ENCODE measurements around the gene ANP32B. TPM values are rescaled to one million over a fixed set of nuclear protein-coding genes. Genes with fewer than 3 reads are reported as not detected.

ANP32B gene
- polyA plus RNA-seq, 1 of the 3 experiments (the other 2 are of a cell fraction): 28.4 TPM

GRCh38 chr9:97961361-97961760 lies 21.8 kb upstream of the ANP32B start:
- CTCF ChIA-PET: interaction anchor here (1.3 to 1.5 kb wide), 2 partner anchors 22 to 37 kb away, joined by 4 to 6 read pairs; partner anchors contain the start of gene ANP32B
- no peak overlapping the region for H3K4me3 ChIP-seq (ENCODE audit: low read depth in 2 of 2, low read length in 1 of 2)

GRCh38 chr9:97962136-97962535 lies 21.0 kb upstream of the ANP32B start:
- Histone ChIP-seq H2AFZ (ENCODE audit: low read depth) (no peak overlapping the region), H3K79me2 (ENCODE audit: insufficient read depth) (no peaks in the 10 kb centered on the region), H3K9ac (no peak overlapping the region), H3K4me1 (ENCODE audit: control insufficient read depth in 1 of 2, insufficient read depth in 2 of 2, low read depth in 1 of 2, low read length in 1 of 2) (no peaks in the 10 kb centered on the region), H3K36me3 (replicated peaks in 1 of 2; ENCODE audit: control insufficient read depth in 1 of 2, insufficient read depth in 2 of 2, low read length in 1 of 2) (no peaks in the 10 kb centered on the region), H3K4me2 (no peak overlapping the region), H3F3A (replicated peaks; ENCODE audit: insufficient read depth) (no peaks in the 10 kb centered on the region), H4K20me1 (ENCODE audit: insufficient read depth) (no peaks in the 10 kb centered on the region), H3K4me3 (ENCODE audit: low read depth in 2 of 2, low read length in 1 of 2) (no peak overlapping the region), H3K9me2 (no peaks in the 10 kb centered on the region), H3K27me3 (ENCODE audit: insufficient read depth) (peaks cover 8% of the 10 kb centered on the region; the same call in 1 of the 2 replicates), H3K27ac (ENCODE audit: low read depth in 2 of 2, low read length in 1 of 2) (no peak overlapping the region), H3K9me3 (no peaks in the 10 kb centered on the region)
- no peak for DNase-seq
- ChIA-PET CTCF (interaction anchor here (1.3 to 1.5 kb wide), 2 partner anchors 21 to 38 kb away, joined by 4 to 6 read pairs; partner anchors contain the start of gene ANP32B), POLR2A (no interaction called here)
- WGBS (ENCODE audit: low lambda C conversion rate): 69% methylated on average over 4 of the region's 4 CpGs
- no peak for TF ChIP-seq GATA2 (CRISPR knock-in tag; IDR thresholded peaks at IDR 0.05)
- no peak for TF ChIP-seq YY1 (IDR thresholded peaks at IDR 0.05; ENCODE audit: low read depth)
- TF ChIP-seq, protein P1, sequence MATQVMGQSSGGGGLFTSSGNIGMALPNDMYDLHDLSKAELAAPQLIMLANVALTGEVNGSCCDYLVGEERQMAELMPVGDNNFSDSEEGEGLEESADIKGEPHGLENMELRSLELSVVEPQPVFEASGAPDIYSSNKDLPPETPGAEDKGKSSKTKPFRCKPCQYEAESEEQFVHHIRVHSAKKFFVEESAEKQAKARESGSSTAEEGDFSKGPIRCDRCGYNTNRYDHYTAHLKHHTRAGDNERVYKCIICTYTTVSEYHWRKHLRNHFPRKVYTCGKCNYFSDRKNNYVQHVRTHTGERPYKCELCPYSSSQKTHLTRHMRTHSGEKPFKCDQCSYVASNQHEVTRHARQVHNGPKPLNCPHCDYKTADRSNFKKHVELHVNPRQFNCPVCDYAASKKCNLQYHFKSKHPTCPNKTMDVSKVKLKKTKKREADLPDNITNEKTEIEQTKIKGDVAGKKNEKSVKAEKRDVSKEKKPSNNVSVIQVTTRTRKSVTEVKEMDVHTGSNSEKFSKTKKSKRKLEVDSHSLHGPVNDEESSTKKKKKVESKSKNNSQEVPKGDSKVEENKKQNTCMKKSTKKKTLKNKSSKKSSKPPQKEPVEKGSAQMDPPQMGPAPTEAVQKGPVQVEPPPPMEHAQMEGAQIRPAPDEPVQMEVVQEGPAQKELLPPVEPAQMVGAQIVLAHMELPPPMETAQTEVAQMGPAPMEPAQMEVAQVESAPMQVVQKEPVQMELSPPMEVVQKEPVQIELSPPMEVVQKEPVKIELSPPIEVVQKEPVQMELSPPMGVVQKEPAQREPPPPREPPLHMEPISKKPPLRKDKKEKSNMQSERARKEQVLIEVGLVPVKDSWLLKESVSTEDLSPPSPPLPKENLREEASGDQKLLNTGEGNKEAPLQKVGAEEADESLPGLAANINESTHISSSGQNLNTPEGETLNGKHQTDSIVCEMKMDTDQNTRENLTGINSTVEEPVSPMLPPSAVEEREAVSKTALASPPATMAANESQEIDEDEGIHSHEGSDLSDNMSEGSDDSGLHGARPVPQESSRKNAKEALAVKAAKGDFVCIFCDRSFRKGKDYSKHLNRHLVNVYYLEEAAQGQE (IDR thresholded peaks at IDR 0.05; ENCODE audit: low read depth, low read length): no peak
- TF ChIP-seq RAD21 (IDR thresholded peaks at IDR 0.05; ENCODE audit: low read length): no peak
- no peak for TF ChIP-seq JUND (IDR thresholded peaks at IDR 0.05)
- TF ChIP-seq, protein P2, sequence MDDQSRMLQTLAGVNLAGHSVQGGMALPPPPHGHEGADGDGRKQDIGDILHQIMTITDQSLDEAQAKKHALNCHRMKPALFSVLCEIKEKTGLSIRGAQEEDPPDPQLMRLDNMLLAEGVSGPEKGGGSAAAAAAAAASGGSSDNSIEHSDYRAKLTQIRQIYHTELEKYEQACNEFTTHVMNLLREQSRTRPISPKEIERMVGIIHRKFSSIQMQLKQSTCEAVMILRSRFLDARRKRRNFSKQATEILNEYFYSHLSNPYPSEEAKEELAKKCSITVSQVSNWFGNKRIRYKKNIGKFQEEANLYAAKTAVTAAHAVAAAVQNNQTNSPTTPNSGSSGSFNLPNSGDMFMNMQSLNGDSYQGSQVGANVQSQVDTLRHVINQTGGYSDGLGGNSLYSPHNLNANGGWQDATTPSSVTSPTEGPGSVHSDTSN (IDR thresholded peaks at IDR 0.05): no peak
- no peak for TF ChIP-seq MXI1 (IDR thresholded peaks at IDR 0.05; ENCODE audit: low read depth, low read length)
- no peak for TF ChIP-seq EP300 (IDR thresholded peaks at IDR 0.05; ENCODE audit: borderline replicate concordance in 1 of 2, low read depth in 1 of 2, low read length in 1 of 2)
- no peak for TF ChIP-seq CTCF (IDR thresholded peaks at IDR 0.05)
- no peak for TF ChIP-seq FOXJ3 (CRISPR knock-in tag; IDR thresholded peaks at IDR 0.05)
- no peak for TF ChIP-seq USF2 (IDR thresholded peaks at IDR 0.05; ENCODE audit: borderline replicate concordance, low read depth, low read length)
- TF ChIP-seq EZH2phosphoT487 (IDR thresholded peaks at IDR 0.05; ENCODE audit: borderline replicate concordance, low read depth): no peak
- TF ChIP-seq, protein P3, sequence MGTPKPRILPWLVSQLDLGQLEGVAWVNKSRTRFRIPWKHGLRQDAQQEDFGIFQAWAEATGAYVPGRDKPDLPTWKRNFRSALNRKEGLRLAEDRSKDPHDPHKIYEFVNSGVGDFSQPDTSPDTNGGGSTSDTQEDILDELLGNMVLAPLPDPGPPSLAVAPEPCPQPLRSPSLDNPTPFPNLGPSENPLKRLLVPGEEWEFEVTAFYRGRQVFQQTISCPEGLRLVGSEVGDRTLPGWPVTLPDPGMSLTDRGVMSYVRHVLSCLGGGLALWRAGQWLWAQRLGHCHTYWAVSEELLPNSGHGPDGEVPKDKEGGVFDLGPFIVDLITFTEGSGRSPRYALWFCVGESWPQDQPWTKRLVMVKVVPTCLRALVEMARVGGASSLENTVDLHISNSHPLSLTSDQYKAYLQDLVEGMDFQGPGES (IDR thresholded peaks at IDR 0.05; ENCODE audit: low read depth, low read length): no peak
- no peak for TF ChIP-seq ELF1 (IDR thresholded peaks at IDR 0.05)
- no peak for TF ChIP-seq FOSL2 (IDR thresholded peaks at IDR 0.05; ENCODE audit: borderline replicate concordance, low read depth)
- no peak for TF ChIP-seq POLR2AphosphoS5 (IDR thresholded peaks at IDR 0.05; ENCODE audit: low read depth, low read length)

More at GRCh38 chr9:97961361-97961760, 21.8 kb upstream of the ANP32B start:
- no peaks in the 10 kb centered on the region for H3K36me3 ChIP-seq (replicated peaks in 1 of 2; ENCODE audit: control insufficient read depth in 1 of 2, insufficient read depth in 2 of 2, low read length in 1 of 2)
- POLR2A ChIA-PET: no interaction called here
- no peaks in the 10 kb centered on the region for H3K4me1 ChIP-seq (ENCODE audit: control insufficient read depth in 1 of 2, insufficient read depth in 2 of 2, low read depth in 1 of 2, low read length in 1 of 2)
- no peak overlapping the region for H2AFZ ChIP-seq (ENCODE audit: low read depth)
- 74% methylated on average over 2 of the region's 2 CpGs for WGBS (ENCODE audit: low lambda C conversion rate)
- no peaks in the 10 kb centered on the region for H3K9me2 ChIP-seq
- no peak overlapping the region for H3K27ac ChIP-seq (ENCODE audit: low read depth in 2 of 2, low read length in 1 of 2)
- no peak for DNase-seq
- no peaks in the 10 kb centered on the region for H3F3A ChIP-seq (replicated peaks; ENCODE audit: insufficient read depth)
- no peaks in the 10 kb centered on the region for H3K9me3 ChIP-seq
- H3K9ac ChIP-seq: no peak overlapping the region
- H3K27me3 ChIP-seq (ENCODE audit: insufficient read depth): 0 out of 2 replicates have a peak, but pooled peaks cover 5% of the 10 kb centered on the region
- H3K79me2 ChIP-seq (ENCODE audit: insufficient read depth): no peaks in the 10 kb centered on the region
- no peak overlapping the region for H3K4me2 ChIP-seq
- TF ChIP-seq, protein P2 (IDR thresholded peaks at IDR 0.05): no peak
- H4K20me1 ChIP-seq (ENCODE audit: insufficient read depth): no peaks in the 10 kb centered on the region

Data from SK-N-SH (cell line).